H1 (cell line): Measurements from ENCODE around the gene TMCC3.
"Not testable (repeated sequence)": the region's sequence is repeated elsewhere in the genome, so short reads cannot be mapped to it uniquely, and the experiment has no call there.

Source experiments
- BCL11A ChIP-seq, 2 experiments: IDR thresholded peaks; one replicate each; pipeline ENCODE4 v1.6.1; 2011; ENCODE audit warnings: low read depth in 2 of 2, low read length in 2 of 2, mild to moderate bottlenecking in 2 of 2
- CEBPB ChIP-seq: IDR thresholded peaks from 2 replicates; pipeline ENCODE4 v1.6.1; 2012; ENCODE audit warnings: low read depth, low read length
- CHD2 ChIP-seq: IDR thresholded peaks from 2 replicates; pipeline ENCODE4 v1.6.1; 2012; ENCODE audit warnings: low read length, improper control_type of control experiment
- CTCF ChIP-seq, 3 experiments: IDR thresholded peaks; 1 replicate in 2 of 3; 2 replicates in 1 of 3; pipeline versions ENCODE4 v1.5.1 to v1.6.1; 2011; ENCODE audit warnings: low read length in 3 of 3, mild to moderate bottlenecking in 3 of 3, inconsistent platforms in 2 of 3, low read depth in 1 of 3, moderate library complexity in 1 of 3; ENCODE audit not compliant: insufficient read depth in 1 of 3; ENCODE audit errors: control extremely low read depth in 1 of 3
- EP300 ChIP-seq, 2 experiments: IDR thresholded peaks; 1 replicate in 1 of 2; 2 replicates in 1 of 2; pipeline ENCODE4 v1.6.1; 2011 to 2012; ENCODE audit warnings: low read depth in 2 of 2, low read length in 2 of 2, mild to moderate bottlenecking in 2 of 2, borderline replicate concordance in 1 of 2, inconsistent platforms in 1 of 2, moderate library complexity in 1 of 2
- EZH2 ChIP-seq: fragments of 200-600 bp; sonication (generic); IDR thresholded peaks from 2 replicates; pipeline ENCODE4 v1.7.1; 2012; ENCODE audit warnings: low read depth, mild to moderate bottlenecking, moderate library complexity, low read length, inconsistent platforms; ENCODE audit not compliant: severe bottlenecking
- JUND ChIP-seq: IDR thresholded peaks from 2 replicates; pipeline ENCODE4 v1.6.1; 2011; ENCODE audit warnings: mild to moderate bottlenecking, improper control_type of control experiment, low read length
- NRF1 ChIP-seq: IDR thresholded peaks from 2 replicates; pipeline ENCODE4 v1.6.1; 2011; ENCODE audit warnings: mild to moderate bottlenecking, low read depth, low read length, improper control_type of control experiment
- POLR2A ChIP-seq, 2 experiments: IDR thresholded peaks; 1 replicate in 1 of 2; 2 replicates in 1 of 2; pipeline ENCODE4 v1.6.1; 2011; ENCODE audit warnings: low read depth in 2 of 2, low read length in 2 of 2, mild to moderate bottlenecking in 2 of 2; ENCODE audit errors: control extremely low read depth in 1 of 2
- SIX5 ChIP-seq: IDR thresholded peaks from 2 replicates; pipeline ENCODE4 v1.6.1; 2011; ENCODE audit warnings: mild to moderate bottlenecking, low read depth, low read length
- TEAD4 ChIP-seq: IDR thresholded peaks from 2 replicates; pipeline ENCODE4 v1.6.1; 2012; ENCODE audit warnings: low read depth, low read length, inconsistent platforms, mixed read lengths

GRCh38 chr12:94601307-94601706, 49.0 kb downstream of the TMCC3 start:
- TF ChIP-seq CTCF (IDR thresholded peaks at IDR 0.05; ENCODE audit: control extremely low read depth in 1 of 3, insufficient read depth in 1 of 3, low read depth in 1 of 3, low read length in 3 of 3); NRF1; TEAD4; POLR2A (IDR thresholded peaks at IDR 0.05; ENCODE audit: control extremely low read depth in 1 of 2, low read depth in 2 of 2, low read length in 2 of 2); EP300 (IDR thresholded peaks at IDR 0.05; ENCODE audit: borderline replicate concordance in 1 of 2, low read depth in 2 of 2, low read length in 2 of 2); BCL11A (IDR thresholded peaks at IDR 0.05; ENCODE audit: low read depth in 2 of 2, low read length in 2 of 2); EZH2; SIX5; CEBPB; CHD2; JUND: not testable (repeated sequence)
